OCI-LY3 (cell line): ENCODE measurements around the gene ERBB4.
"Not testable (repeated sequence)": the region's sequence is repeated elsewhere in the genome, so short reads cannot be mapped to it uniquely, and the experiment has no call there.

ENCODE experiments used
- EZH2phosphoT487 ChIP-seq: fragments of 200-600 bp; shearing (Covaris generic); IDR thresholded peaks from 2 replicates; pipeline ENCODE4 v1.6.1; 2018; ENCODE audit warnings: antibody characterized with exemption, mixed run types, low read depth
- TF ChIP-seq, protein P1 (sequence below): fragments of 200-600, 300-600 bp; sonication (generic); IDR thresholded peaks from 2 replicates; pipeline ENCODE4 v1.5.1; 2014; ENCODE audit warnings: antibody characterized with exemption, low read length, low read depth

- TF ChIP-seq, protein P1, sequence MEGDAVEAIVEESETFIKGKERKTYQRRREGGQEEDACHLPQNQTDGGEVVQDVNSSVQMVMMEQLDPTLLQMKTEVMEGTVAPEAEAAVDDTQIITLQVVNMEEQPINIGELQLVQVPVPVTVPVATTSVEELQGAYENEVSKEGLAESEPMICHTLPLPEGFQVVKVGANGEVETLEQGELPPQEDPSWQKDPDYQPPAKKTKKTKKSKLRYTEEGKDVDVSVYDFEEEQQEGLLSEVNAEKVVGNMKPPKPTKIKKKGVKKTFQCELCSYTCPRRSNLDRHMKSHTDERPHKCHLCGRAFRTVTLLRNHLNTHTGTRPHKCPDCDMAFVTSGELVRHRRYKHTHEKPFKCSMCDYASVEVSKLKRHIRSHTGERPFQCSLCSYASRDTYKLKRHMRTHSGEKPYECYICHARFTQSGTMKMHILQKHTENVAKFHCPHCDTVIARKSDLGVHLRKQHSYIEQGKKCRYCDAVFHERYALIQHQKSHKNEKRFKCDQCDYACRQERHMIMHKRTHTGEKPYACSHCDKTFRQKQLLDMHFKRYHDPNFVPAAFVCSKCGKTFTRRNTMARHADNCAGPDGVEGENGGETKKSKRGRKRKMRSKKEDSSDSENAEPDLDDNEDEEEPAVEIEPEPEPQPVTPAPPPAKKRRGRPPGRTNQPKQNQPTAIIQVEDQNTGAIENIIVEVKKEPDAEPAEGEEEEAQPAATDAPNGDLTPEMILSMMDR: not testable (repeated sequence)
- not testable (repeated sequence) for TF ChIP-seq EZH2phosphoT487
These were observed 946.6 kb downstream of the ERBB4 start for GRCh38 chr2:211592006-211592405.
